HepG2 (cell line): ENCODE measurements around the gene EEF1A1. TPM values are rescaled to one million over a fixed set of nuclear protein-coding genes. Genes with fewer than 3 reads are reported as not detected.

Experiments
- HDAC1 ChIP-seq: sonication (generic); formaldehyde crosslinking; IDR thresholded peaks from 2 replicates; pipeline ENCODE4 v1.5.1; 2020; ENCODE audit warnings: mild to moderate bottlenecking, missing genetic modification reagents
- HMG20A ChIP-seq: IDR thresholded peaks from 2 replicates; pipeline ENCODE4 v1.6.1; 2016; ENCODE audit warnings: borderline replicate concordance
- IKZF4 ChIP-seq: sonication (generic); formaldehyde crosslinking; IDR thresholded peaks from 2 replicates; pipeline ENCODE4 v1.5.1; 2020; ENCODE audit warnings: borderline replicate concordance, mild to moderate bottlenecking, low read depth, missing genetic modification reagents; ENCODE audit errors: not compliant biosample characterization
- KAT7 ChIP-seq: IDR thresholded peaks from 2 replicates; pipeline ENCODE4 v1.6.1; 2018; ENCODE audit warnings: borderline replicate concordance, missing compliant biosample characterization
- MAFK ChIP-seq, 2 experiments: IDR thresholded peaks in 1 of 2; conservative IDR thresholded peaks in 1 of 2; 2 replicates each; pipeline ENCODE4 v1.6.1; 2011; ENCODE audit warnings: improper control_type of control experiment in 2 of 2, low read length in 2 of 2
- MEF2D ChIP-seq: sonication (generic); formaldehyde crosslinking; IDR thresholded peaks from 2 replicates; pipeline ENCODE4 v1.5.1; 2020; ENCODE audit warnings: mild to moderate bottlenecking, missing genetic modification reagents
- MXD1 ChIP-seq: sonication (generic); formaldehyde crosslinking; IDR thresholded peaks from 2 replicates; pipeline ENCODE4 v1.4.0; 2020; ENCODE audit warnings: mild to moderate bottlenecking, missing genetic modification reagents
- MYNN ChIP-seq: sonication (generic); formaldehyde crosslinking; IDR thresholded peaks from 2 replicates; pipeline ENCODE4 v1.4.0; 2020; ENCODE audit warnings: mild to moderate bottlenecking, low read depth, missing genetic modification reagents
- NAIF1 ChIP-seq: sonication (generic); formaldehyde crosslinking; IDR thresholded peaks from 2 replicates; pipeline ENCODE4 v1.5.0; 2020; ENCODE audit warnings: mild to moderate bottlenecking, missing genetic modification reagents, borderline replicate concordance
- NBN ChIP-seq: fragments of 450-650 bp; conservative IDR thresholded peaks from 2 replicates; pipeline ENCODE4 v1.6.1; 2017
- REXO4 ChIP-seq: sonication (generic); formaldehyde crosslinking; IDR thresholded peaks from 2 replicates; pipeline ENCODE4 v1.8.0; 2022; ENCODE audit warnings: missing genetic modification reagents, mild to moderate bottlenecking, borderline replicate concordance
- SPEN ChIP-seq: sonication (generic); formaldehyde crosslinking; IDR thresholded peaks from 2 replicates; pipeline ENCODE4 v1.5.1; 2020; ENCODE audit warnings: low read depth, mild to moderate bottlenecking, missing genetic modification reagents
- TAF15 ChIP-seq: fragments of 200-400 bp; formaldehyde crosslinking; IDR thresholded peaks from one replicate; pipeline ENCODE4 v1.6.1; 2018; ENCODE audit warnings: mild to moderate bottlenecking, low read depth, low read length; ENCODE audit not compliant: poor library complexity, severe bottlenecking
- THRA ChIP-seq: sonication (generic); formaldehyde crosslinking; IDR thresholded peaks from 2 replicates; pipeline ENCODE4 v1.4.0; 2020; ENCODE audit warnings: missing genetic modification reagents, borderline replicate concordance
- ZKSCAN5 ChIP-seq: sonication (generic); formaldehyde crosslinking; IDR thresholded peaks from 2 replicates; pipeline ENCODE4 v1.5.1; 2020; ENCODE audit warnings: mild to moderate bottlenecking, missing genetic modification reagents
- ZNF20 ChIP-seq: sonication (generic); formaldehyde crosslinking; IDR thresholded peaks from 2 replicates; pipeline ENCODE4 v1.4.0; 2020; ENCODE audit warnings: mild to moderate bottlenecking, moderate library complexity, missing genetic modification reagents
- ZNF253 ChIP-seq: sonication (generic); formaldehyde crosslinking; IDR thresholded peaks from 2 replicates; pipeline ENCODE4 v1.8.0; 2022; ENCODE audit warnings: mild to moderate bottlenecking, missing genetic modification reagents, borderline replicate concordance
- ZNF260 ChIP-seq: sonication (generic); formaldehyde crosslinking; IDR thresholded peaks from 2 replicates; pipeline ENCODE4 v1.4.0; 2020; ENCODE audit warnings: missing genetic modification reagents, low read depth, mild to moderate bottlenecking, borderline replicate concordance
- ZNF629 ChIP-seq: sonication (generic); formaldehyde crosslinking; conservative IDR thresholded peaks from 2 replicates; pipeline ENCODE4 v1.5.0; 2020; ENCODE audit warnings: missing genetic modification reagents
- ZNF720 ChIP-seq: sonication (generic); formaldehyde crosslinking; IDR thresholded peaks from 2 replicates; pipeline ENCODE4 v1.4.0; 2020; ENCODE audit warnings: missing genetic modification reagents
- ZNF773 ChIP-seq: sonication (generic); formaldehyde crosslinking; IDR thresholded peaks from 2 replicates; pipeline ENCODE4 v1.4.0; 2020; ENCODE audit warnings: missing genetic modification reagents, borderline replicate concordance
- ZNF792 ChIP-seq: IDR thresholded peaks from 2 replicates; pipeline ENCODE4 v1.6.1; 2016
- polyA plus RNA-seq, 8 experiments: library from polyadenylated mRNA; depleted of rRNA in 3 of 8; stranded (reverse) in 7 of 8; unstranded in 1 of 8; fragments of >200 nt; fragmentation: Illumina TruSeq in 4 of 8; extraction: Trizol in 4 of 8; gene quantifications; 2 replicates each; pipeline versions ENCODE4 v1.2.1 to v1.2.3, GENCODE V29; 2011 to 2016; ENCODE audit warnings: low read depth in 4 of 8, missing spikeins in 1 of 8, mixed read lengths in 1 of 8; ENCODE audit not compliant: insufficient read depth in 1 of 8
- total RNA-seq, 5 experiments: library from RNA; depleted of rRNA; stranded (reverse); fragments of >200 nt; fragmentation: Illumina TruSeq; extraction: Trizol; gene quantifications; 2 replicates each; pipeline ENCODE4 v1.2.3, GENCODE V29; 2016; ENCODE audit warnings: low read depth in 1 of 5
- TF ChIP-seq, protein P1 (sequence below): sonication (generic); formaldehyde crosslinking; IDR thresholded peaks from 2 replicates; pipeline ENCODE4 v1.8.1; 2022; ENCODE audit warnings: low read depth, mild to moderate bottlenecking, missing genetic modification reagents
- TF ChIP-seq, protein P2 (sequence below): sonication (generic); formaldehyde crosslinking; IDR thresholded peaks from 2 replicates; pipeline ENCODE4 v1.4.0; 2020; ENCODE audit warnings: missing genetic modification reagents

The EEF1A1 gene
- total and polyA plus RNA-seq, 2 of the 13 experiments (the other 11 are each of a cell fraction or from before 2014, with no cell fraction given): 13,726 to 17,172 TPM

GRCh38 chr6:73566954-73567591, 46.2 kb upstream of the EEF1A1 start (continued):
- TF ChIP-seq, protein P1, sequence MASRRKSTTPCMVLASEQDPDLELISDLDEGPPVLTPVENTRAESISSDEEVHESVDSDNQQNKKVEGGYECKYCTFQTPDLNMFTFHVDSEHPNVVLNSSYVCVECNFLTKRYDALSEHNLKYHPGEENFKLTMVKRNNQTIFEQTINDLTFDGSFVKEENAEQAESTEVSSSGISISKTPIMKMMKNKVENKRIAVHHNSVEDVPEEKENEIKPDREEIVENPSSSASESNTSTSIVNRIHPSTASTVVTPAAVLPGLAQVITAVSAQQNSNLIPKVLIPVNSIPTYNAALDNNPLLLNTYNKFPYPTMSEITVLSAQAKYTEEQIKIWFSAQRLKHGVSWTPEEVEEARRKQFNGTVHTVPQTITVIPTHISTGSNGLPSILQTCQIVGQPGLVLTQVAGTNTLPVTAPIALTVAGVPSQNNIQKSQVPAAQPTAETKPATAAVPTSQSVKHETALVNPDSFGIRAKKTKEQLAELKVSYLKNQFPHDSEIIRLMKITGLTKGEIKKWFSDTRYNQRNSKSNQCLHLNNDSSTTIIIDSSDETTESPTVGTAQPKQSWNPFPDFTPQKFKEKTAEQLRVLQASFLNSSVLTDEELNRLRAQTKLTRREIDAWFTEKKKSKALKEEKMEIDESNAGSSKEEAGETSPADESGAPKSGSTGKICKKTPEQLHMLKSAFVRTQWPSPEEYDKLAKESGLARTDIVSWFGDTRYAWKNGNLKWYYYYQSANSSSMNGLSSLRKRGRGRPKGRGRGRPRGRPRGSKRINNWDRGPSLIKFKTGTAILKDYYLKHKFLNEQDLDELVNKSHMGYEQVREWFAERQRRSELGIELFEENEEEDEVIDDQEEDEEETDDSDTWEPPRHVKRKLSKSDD (CRISPR knock-in tag): peak; percentile 62; the same call in 1 of the 2 replicates
- no peak for TF ChIP-seq ZNF260 (CRISPR knock-in tag)
- no peak for TF ChIP-seq MXD1
- no peak for TF ChIP-seq ZNF773 (CRISPR knock-in tag)
- no peak for TF ChIP-seq ZNF720 (CRISPR knock-in tag)
- peak; percentile 89 for TF ChIP-seq HMG20A
- peak; percentile 73 for TF ChIP-seq HDAC1 (CRISPR knock-in tag)
- no peak for TF ChIP-seq ZNF253 (CRISPR knock-in tag)
- no peak for TF ChIP-seq MYNN (CRISPR knock-in tag)
- peak; percentile 81 for TF ChIP-seq THRA (CRISPR knock-in tag)
- TF ChIP-seq REXO4 (CRISPR knock-in tag): no peak; the same call in 1 of the 2 replicates
- no peak for TF ChIP-seq NBN
- peak; percentile 97 for TF ChIP-seq ZNF792
- no peak for TF ChIP-seq MAFK (conservative IDR thresholded peaks at IDR 0.05 in 1 of 2, IDR thresholded peaks at IDR 0.05 in 1 of 2; ENCODE audit: low read length in 2 of 2)
- no peak for TF ChIP-seq ZNF20 (CRISPR knock-in tag)
- TF ChIP-seq NAIF1: peak; percentile 76; the same call in 1 of the 2 replicates
- peak; percentile 70 for TF ChIP-seq ZNF629 (CRISPR knock-in tag)
- peak; percentile 84; the same call in 1 of the 2 replicates for TF ChIP-seq SPEN (CRISPR knock-in tag)
- no peak for TF ChIP-seq TAF15
- TF ChIP-seq IKZF4 (CRISPR knock-in tag): peak; percentile 49
- TF ChIP-seq, protein P2, sequence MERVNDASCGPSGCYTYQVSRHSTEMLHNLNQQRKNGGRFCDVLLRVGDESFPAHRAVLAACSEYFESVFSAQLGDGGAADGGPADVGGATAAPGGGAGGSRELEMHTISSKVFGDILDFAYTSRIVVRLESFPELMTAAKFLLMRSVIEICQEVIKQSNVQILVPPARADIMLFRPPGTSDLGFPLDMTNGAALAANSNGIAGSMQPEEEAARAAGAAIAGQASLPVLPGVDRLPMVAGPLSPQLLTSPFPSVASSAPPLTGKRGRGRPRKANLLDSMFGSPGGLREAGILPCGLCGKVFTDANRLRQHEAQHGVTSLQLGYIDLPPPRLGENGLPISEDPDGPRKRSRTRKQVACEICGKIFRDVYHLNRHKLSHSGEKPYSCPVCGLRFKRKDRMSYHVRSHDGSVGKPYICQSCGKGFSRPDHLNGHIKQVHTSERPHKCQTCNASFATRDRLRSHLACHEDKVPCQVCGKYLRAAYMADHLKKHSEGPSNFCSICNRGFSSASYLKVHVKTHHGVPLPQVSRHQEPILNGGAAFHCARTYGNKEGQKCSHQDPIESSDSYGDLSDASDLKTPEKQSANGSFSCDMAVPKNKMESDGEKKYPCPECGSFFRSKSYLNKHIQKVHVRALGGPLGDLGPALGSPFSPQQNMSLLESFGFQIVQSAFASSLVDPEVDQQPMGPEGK (CRISPR knock-in tag): peak; percentile 76
- peak; percentile 63 for TF ChIP-seq MEF2D (CRISPR knock-in tag)
- TF ChIP-seq KAT7 (CRISPR knock-in tag): 0 out of 2 replicates have a peak, but pooled peaks have one; percentile 39
- TF ChIP-seq ZKSCAN5 (CRISPR knock-in tag): no peak
